ENCODE data around the gene ZNG1A.
"Not testable (repeated sequence)": the region's sequence is repeated elsewhere in the genome, so short reads cannot be mapped to it uniquely, and the experiment has no call there.

- not testable (repeated sequence) for TF ChIP-seq CBX5 (IDR thresholded peaks at IDR 0.05; ENCODE audit: borderline replicate concordance, low read depth); RAD21 (CRISPR knock-in tag; conservative IDR thresholded peaks at IDR 0.05 in 1 of 2, IDR thresholded peaks at IDR 0.05 in 1 of 2); ELF4 (CRISPR knock-in tag; IDR thresholded peaks at IDR 0.05); EZH2 (IDR thresholded peaks at IDR 0.05; ENCODE audit: borderline replicate concordance, low read depth, low read length)
Observed at GRCh38 chr9:93909-94308, 84.9 kb downstream of the ZNG1A start.
